GM13977 (cell line): Measurements from ENCODE around the gene AFF3.

Source experiments
- DNase-seq: peaks from one replicate; pipeline ENCODE4 v3.0.0; 2012; ENCODE audit warnings: low spot score
- CTCF ChIP-seq: IDR thresholded peaks from 2 replicates; pipeline ENCODE4 v1.5.1; 2012; ENCODE audit warnings: mild to moderate bottlenecking, control low read depth; ENCODE audit not compliant: insufficient read depth; ENCODE audit errors: extremely low read depth, missing control alignments
- in situ Hi-C: fragments of 300-500 bp; cut with MboI; formaldehyde crosslinking; loops from one replicate; pipeline ENCODE4 v1.12.0; 2022; ENCODE audit warnings: low sequenced_read_pairs, low pct_unique_long_range_greater_than_20kb, mixed read lengths, inconsistent platforms; ENCODE audit not compliant: unreplicated experiment

AFF3 gene

DNA sequence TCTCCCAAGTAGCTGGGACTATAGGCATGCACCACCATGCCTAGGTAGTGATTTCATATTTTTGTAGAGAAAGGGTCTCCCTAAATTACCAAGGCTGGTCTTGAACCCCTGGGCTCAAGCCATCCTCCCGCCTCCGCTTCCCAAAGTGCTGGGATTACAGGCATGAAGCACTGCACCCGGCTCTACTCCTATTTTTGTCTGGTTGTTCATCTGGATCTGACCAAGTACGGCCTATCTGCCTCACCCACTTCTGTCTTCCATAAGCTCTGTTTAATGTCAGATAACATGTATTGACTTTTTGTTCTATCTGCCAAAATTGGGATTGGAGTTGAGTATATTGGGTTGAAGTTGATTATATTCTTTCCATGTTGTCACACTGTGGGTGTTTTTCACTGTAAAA lies 198.4 kb downstream of the AFF3 start:
- TF ChIP-seq CTCF, result no peak
- in situ Hi-C loops, result no loop called here
- no peak for DNase-seq

DNA sequence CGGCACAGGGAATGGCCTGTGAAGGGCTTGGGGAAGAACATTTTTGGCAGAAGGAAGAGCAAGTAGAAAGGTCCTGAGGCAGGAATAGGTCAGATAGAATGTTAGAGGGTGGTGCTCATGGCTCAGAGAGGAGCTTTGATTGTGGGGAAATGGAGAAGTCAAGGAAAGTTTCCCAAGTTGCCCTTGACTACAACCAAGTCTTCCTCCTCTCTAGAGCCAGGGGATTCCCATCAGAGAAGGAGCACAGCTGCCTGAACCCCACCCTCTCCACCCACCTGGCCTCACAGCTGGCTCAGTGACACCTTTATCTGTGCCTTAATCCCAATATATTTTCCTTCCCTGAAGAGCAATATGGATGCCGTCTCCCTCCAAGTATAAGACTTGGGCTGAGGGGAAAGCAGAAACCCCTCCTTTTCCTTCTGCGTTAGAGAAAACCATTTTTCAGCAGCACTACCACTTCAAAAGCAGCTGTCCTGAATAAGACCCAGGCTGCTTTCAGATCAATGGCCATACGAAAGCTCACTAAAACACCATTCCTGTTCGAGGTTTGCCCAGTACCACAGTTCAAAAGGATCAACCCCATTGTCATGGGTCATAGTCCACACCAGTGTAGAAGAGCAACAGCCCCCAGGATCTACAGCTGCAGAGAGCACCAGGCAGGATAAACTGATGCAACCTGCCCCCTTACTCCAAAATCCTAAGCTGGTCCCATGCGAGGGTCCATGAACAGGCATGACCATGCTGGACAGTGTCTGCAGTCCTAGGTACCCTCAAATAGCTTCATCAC lies 199.6 kb downstream of the AFF3 start:
- TF ChIP-seq CTCF, result no peak
- in situ Hi-C loops, result no loop called here
- no peak for DNase-seq

DNA sequence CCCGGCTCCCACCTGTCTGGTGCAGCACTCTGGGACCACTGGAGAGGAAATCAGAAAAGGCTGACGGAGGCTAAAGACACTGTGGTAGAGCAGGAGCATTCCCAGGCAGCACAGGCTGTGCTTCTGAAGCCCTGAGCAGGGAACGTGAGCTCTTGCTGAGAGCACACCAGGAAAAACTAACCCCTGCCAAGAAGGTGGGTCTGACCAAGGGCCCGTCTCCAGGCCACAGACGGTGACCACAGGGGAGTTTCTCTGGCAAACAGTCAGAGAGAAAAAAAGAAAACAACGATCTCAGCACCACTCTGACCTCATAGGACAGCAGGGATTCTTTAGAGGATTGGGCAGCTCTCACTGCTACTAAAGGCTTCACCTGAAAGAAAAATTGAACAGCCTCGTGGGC lies 201.4 kb downstream of the AFF3 start:
- in situ Hi-C loops, result no loop called here
- no peak for DNase-seq
- TF ChIP-seq CTCF, result no peak

DNA sequence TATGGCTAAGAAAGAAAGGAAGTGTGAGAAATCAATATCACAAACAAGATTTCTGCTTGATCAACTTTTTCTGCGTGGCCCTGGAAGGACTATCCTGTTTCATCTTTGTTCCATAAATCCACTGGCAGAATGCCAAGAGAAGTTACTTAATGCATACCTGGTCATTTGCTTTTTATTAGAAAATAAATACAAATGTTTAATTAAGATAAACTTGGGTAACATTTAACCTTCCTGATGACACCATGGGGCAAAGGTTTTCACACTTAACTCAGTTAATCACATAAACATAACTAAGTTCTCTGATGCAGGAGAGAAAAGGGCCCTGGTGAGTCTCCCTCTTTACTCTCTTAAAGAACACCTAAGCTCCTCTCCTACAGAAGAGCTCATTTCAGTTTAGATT lies 203.3 kb downstream of the AFF3 start:
- no peak for DNase-seq
- in situ Hi-C loops, result no loop called here
- TF ChIP-seq CTCF, result no peak

GRCh38 chr2:99938250-99938649 lies 204.1 kb downstream of the AFF3 start:
- in situ Hi-C loops, result no loop called here
- TF ChIP-seq CTCF, result no peak
- no peak for DNase-seq

DNA sequence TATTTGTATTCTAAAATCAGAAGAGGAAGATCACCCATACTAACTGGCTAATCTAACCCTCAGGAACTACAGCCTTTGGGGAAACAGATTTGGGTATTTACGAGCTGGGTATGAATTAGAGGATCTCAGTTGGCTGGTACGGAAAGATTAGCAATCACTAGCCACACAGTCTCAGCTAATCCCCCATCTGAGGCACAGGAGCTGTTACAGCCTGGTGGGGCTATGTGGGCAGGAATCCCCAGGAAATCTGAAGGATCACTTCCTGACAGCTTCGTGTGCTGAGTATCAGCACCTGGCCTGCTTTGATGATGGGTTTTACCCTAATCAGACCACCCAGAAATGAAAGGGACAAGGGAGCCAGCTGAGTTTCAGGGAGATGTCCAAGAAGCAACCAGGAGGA lies 206.3 kb downstream of the AFF3 start:
- in situ Hi-C loops, result no loop called here
- TF ChIP-seq CTCF, result no peak

More for the DNA sequence above, 206.3 kb downstream of the AFF3 start:
- no peak for DNase-seq
